GM18511 (cell line): ENCODE results near the gene POLR2H.
A peak's percentile ranks its signal among the peaks of the same experiment; 100 is the strongest.

Experiments used
- ATAC-seq: cut with Tn5 transposase; IDR thresholded peaks from one replicate; pipeline ENCODE4 v1.9.1; 2021; ENCODE audit warnings: mild to moderate bottlenecking, moderate library complexity; ENCODE audit not compliant: unreplicated experiment

Gene POLR2H

GRCh38 chr3:184352149-184352785, 9.2 kb upstream of the POLR2H start:
- ATAC-seq, result no peak

GRCh38 chr3:184352897-184353545, 8.5 kb upstream of the POLR2H start:
- no peak for ATAC-seq

- ATAC-seq, result no peak
Observed at GRCh38 chr3:184353546-184353941, 8.0 kb upstream of the POLR2H start.

- no peak for ATAC-seq
Observed at GRCh38 chr3:184354121-184354728, 7.3 kb upstream of the POLR2H start.

- ATAC-seq, result no peak
Observed at GRCh38 chr3:184354754-184355153, 6.8 kb upstream of the POLR2H start.

GRCh38 chr3:184355261-184356040, 6.1 kb upstream of the POLR2H start:
- no peak for ATAC-seq

GRCh38 chr3:184357248-184358123, 4.0 kb upstream of the POLR2H start:
- no peak for ATAC-seq

GRCh38 chr3:184358124-184358767, 3.3 kb upstream of the POLR2H start:
- no peak for ATAC-seq

- ATAC-seq, result no peak
Observed at GRCh38 chr3:184358921-184359350, 2.6 kb upstream of the POLR2H start.

GRCh38 chr3:184359610-184360009, 1.9 kb upstream of the POLR2H start:
- no peak for ATAC-seq

- ATAC-seq, result no peak
Observed at GRCh38 chr3:184360070-184360928, 1.2 kb upstream of the POLR2H start.

- peak; percentile 4 for ATAC-seq
Observed at GRCh38 chr3:184360929-184361531, 480 bp upstream of the POLR2H start.

- ATAC-seq, result peak; percentile 11
Observed at GRCh38 chr3:184361932-184362667, 590 bp downstream of the POLR2H start.

GRCh38 chr3:184362668-184363546, 1.4 kb downstream of the POLR2H start:
- ATAC-seq, result peak; percentile 84

GRCh38 chr3:184366619-184367289, 5.2 kb downstream of the POLR2H start:
- ATAC-seq, result no peak

- no peak for ATAC-seq
Observed at GRCh38 chr3:184368116-184368515, 6.6 kb downstream of the POLR2H start.
